Measurements from ENCODE around the gene GK. TPM values are rescaled to one million over a fixed set of nuclear protein-coding genes. Genes with fewer than 3 reads are reported as not detected.

The GK gene
- total and polyA plus RNA-seq, 9 of the 15 experiments (the other 6 are each of a cell fraction or from before 2014, with no cell fraction given), result 8.0 to 15.7 (median 12.4) TPM

GRCh38 chrX:30652527-30653414 is 452 bp upstream of the GK start (continued):
- TF ChIP-seq ZNF436 (CRISPR knock-in tag; IDR thresholded peaks at IDR 0.05), result no peak
- no peak for TF ChIP-seq RAD21 (CRISPR knock-in tag; conservative IDR thresholded peaks at IDR 0.05 in 1 of 2, IDR thresholded peaks at IDR 0.05 in 1 of 2)
- no peak for TF ChIP-seq ZNF780A (CRISPR knock-in tag; IDR thresholded peaks at IDR 0.05)
- TF ChIP-seq SP1 (CRISPR knock-in tag; IDR thresholded peaks at IDR 0.05), result peak; percentile 76
- no peak for TF ChIP-seq SMARCC2 (IDR thresholded peaks at IDR 0.05; ENCODE audit: low read depth)
- no peak for TF ChIP-seq HMG20A (CRISPR knock-in tag; conservative IDR thresholded peaks at IDR 0.05)
- TF ChIP-seq ZNF511 (CRISPR knock-in tag; IDR thresholded peaks at IDR 0.05), result peak; percentile 29; the same call in 1 of the 2 replicates
- TF ChIP-seq EP400 (IDR thresholded peaks at IDR 0.05), result peak; percentile 65
- no peak for TF ChIP-seq ZEB2 (IDR thresholded peaks at IDR 0.05)
- TF ChIP-seq ZNF644 (tag; IDR thresholded peaks at IDR 0.05; ENCODE audit: low read depth), result no peak
- no peak for TF ChIP-seq PHF21A (IDR thresholded peaks at IDR 0.05; ENCODE audit: borderline replicate concordance, low read depth)
- 0 out of 2 replicates have a peak, but pooled peaks have one; percentile 5 for TF ChIP-seq ATF3 (IDR thresholded peaks at IDR 0.05)
- no peak for TF ChIP-seq ATF3 (CRISPR knock-in tag; conservative IDR thresholded peaks at IDR 0.05)
- no peak for TF ChIP-seq HEY1 (CRISPR knock-in tag; IDR thresholded peaks at IDR 0.05; ENCODE audit: borderline replicate concordance)
- no peak for TF ChIP-seq ELK3 (CRISPR knock-in tag; IDR thresholded peaks at IDR 0.05)
- TF ChIP-seq NR1H2 (CRISPR knock-in tag; IDR thresholded peaks at IDR 0.05), result no peak
- TF ChIP-seq ESRRB (CRISPR knock-in tag; IDR thresholded peaks at IDR 0.05; ENCODE audit: borderline replicate concordance), result no peak
- TF ChIP-seq SIN3B (IDR thresholded peaks at IDR 0.05; ENCODE audit: low read depth), result no peak
- no peak for TF ChIP-seq STAT6 (CRISPR knock-in tag; IDR thresholded peaks at IDR 0.05)
- no peak for TF ChIP-seq SAFB2 (IDR thresholded peaks at IDR 0.05; ENCODE audit: borderline replicate concordance, low read depth, low read length, severe bottlenecking)
- TF ChIP-seq PRPF4 (IDR thresholded peaks at IDR 0.05; ENCODE audit: insufficient read depth, low read depth, low read length, poor library complexity, severe bottlenecking), result no peak
- no peak for TF ChIP-seq CBX3 (IDR thresholded peaks at IDR 0.05; ENCODE audit: borderline replicate concordance in 1 of 2, low read length in 2 of 2)
- TF ChIP-seq FOXJ2 (tag; IDR thresholded peaks at IDR 0.05), result no peak

Measured in K562 (cell line).